GM23338 (cell line): ENCODE measurements around the gene LRRC27. TPM values are rescaled to one million over a fixed set of nuclear protein-coding genes. Genes with fewer than 3 reads are reported as not detected.
A peak's percentile ranks its signal among the peaks of the same experiment; 100 is the strongest.

ENCODE experiments used
- ATAC-seq: fragments of 200-7000 bp; cut with Tn5 transposase; 3 replicates; pipeline ENCODE4 v1.9.1; 2020
- DNase-seq: peaks from one replicate; pipeline ENCODE4 v3.0.0-alpha.2; 2015; ENCODE audit warnings: low spot score
- H2AFZ ChIP-seq: fragments of 200-600 bp; sonication (generic); 2 replicates; pipeline ENCODE4 v1.8.0; 2016; ENCODE audit warnings: antibody characterized with exemption, mild to moderate bottlenecking, moderate library complexity
- H3F3A ChIP-seq: fragments of 200-600 bp; sonication (generic); replicated peaks from 2 replicates; pipeline ENCODE4 v1.8.0; 2017; ENCODE audit warnings: antibody characterized with exemption, mixed run types, low read depth
- H3K27ac ChIP-seq: fragments of 200-600 bp; sonication (generic); 2 replicates; pipeline ENCODE4 v1.6.1; 2016; ENCODE audit warnings: low read depth
- H3K27me3 ChIP-seq: fragments of 200-600 bp; sonication (generic); 2 replicates; pipeline ENCODE4 v1.8.0; 2016; ENCODE audit warnings: mild to moderate bottlenecking, mixed run types, moderate library complexity; ENCODE audit not compliant: insufficient read depth
- H3K36me3 ChIP-seq: fragments of 200-600 bp; sonication (generic); 2 replicates; pipeline ENCODE4 v1.8.0; 2016; ENCODE audit warnings: mild to moderate bottlenecking; ENCODE audit not compliant: insufficient read depth
- H3K4me1 ChIP-seq: fragments of 200-600 bp; sonication (generic); 2 replicates; pipeline ENCODE4 v1.8.0; 2016; ENCODE audit warnings: mild to moderate bottlenecking, moderate library complexity; ENCODE audit not compliant: insufficient read depth
- H3K4me2 ChIP-seq: fragments of 200-600 bp; sonication (generic); 2 replicates; pipeline ENCODE4 v1.7.1; 2017; ENCODE audit warnings: mixed run types
- H3K4me3 ChIP-seq: fragments of 200-600 bp; sonication (generic); 2 replicates; pipeline ENCODE4 v1.6.1; 2016; ENCODE audit warnings: mixed run types
- H3K79me2 ChIP-seq: fragments of 200-600 bp; sonication (generic); replicated peaks from 2 replicates; pipeline ENCODE4 v1.8.0; 2017; ENCODE audit warnings: mild to moderate bottlenecking; ENCODE audit not compliant: insufficient read depth
- H3K9me2 ChIP-seq: fragments of 200-600 bp; sonication (generic); 2 replicates; pipeline ENCODE4 v1.8.0; 2017; ENCODE audit not compliant: insufficient read depth
- H4K20me1 ChIP-seq: fragments of 200-600 bp; sonication (generic); replicated peaks from 2 replicates; pipeline ENCODE4 v1.8.0; 2017; ENCODE audit warnings: mild to moderate bottlenecking; ENCODE audit not compliant: insufficient read depth
- H3K27ac Mint-ChIP-seq: 2 replicates; pipeline ENCODE4 v1.8.0; 2020; ENCODE audit warnings: inconsistent platforms, mild to moderate bottlenecking, moderate library complexity, mixed read lengths
- H3K27me3 Mint-ChIP-seq: 3 replicates; pipeline ENCODE4 v1.8.0; 2022; ENCODE audit warnings: low read depth, mild to moderate bottlenecking, moderate library complexity, mixed read lengths, inconsistent platforms; ENCODE audit not compliant: insufficient read depth, poor library complexity
- H3K36me3 Mint-ChIP-seq: 3 replicates; pipeline ENCODE4 v1.8.0; 2021; ENCODE audit warnings: low read depth, mild to moderate bottlenecking, inconsistent platforms, moderate library complexity, mixed read lengths
- H3K4me1 Mint-ChIP-seq: 3 replicates; pipeline ENCODE4 v1.8.0; 2020; ENCODE audit warnings: mild to moderate bottlenecking, inconsistent platforms, mixed read lengths
- H3K4me3 Mint-ChIP-seq: 3 replicates; pipeline ENCODE4 v1.8.0; 2021; ENCODE audit warnings: moderate library complexity, mild to moderate bottlenecking, inconsistent platforms, mixed read lengths
- H3K9me3 Mint-ChIP-seq: 3 replicates; pipeline ENCODE4 v1.8.0; 2020; ENCODE audit warnings: moderate library complexity, mild to moderate bottlenecking, inconsistent platforms, mixed read lengths
- CREB1 ChIP-seq: fragments of 250-450 bp; sonication (Bioruptor Pico); IDR thresholded peaks from 2 replicates; pipeline ENCODE4 v1.5.0; 2020; ENCODE audit warnings: low read depth, mild to moderate bottlenecking, moderate library complexity
- EZH2 ChIP-seq: fragments of 200-600 bp; sonication (generic); IDR thresholded peaks from one replicate; pipeline ENCODE4 v1.8.0; 2017; ENCODE audit warnings: antibody characterized with exemption, mild to moderate bottlenecking, low read depth; ENCODE audit not compliant: unreplicated experiment
- JUNB ChIP-seq: IDR thresholded peaks from one replicate; pipeline ENCODE4 v1.6.1; 2016; ENCODE audit warnings: antibody characterized with exemption; ENCODE audit not compliant: unreplicated experiment
- NANOG ChIP-seq: IDR thresholded peaks from 2 replicates; pipeline ENCODE4 v1.6.1; 2016; ENCODE audit warnings: antibody characterized with exemption, borderline replicate concordance
- STAT1 ChIP-seq: IDR thresholded peaks from one replicate; pipeline ENCODE4 v1.6.1; 2016; ENCODE audit warnings: antibody characterized with exemption; ENCODE audit not compliant: unreplicated experiment
- ZNF114 ChIP-seq: fragments of 250-450 bp; sonication (Bioruptor Pico); IDR thresholded peaks from 2 replicates; pipeline ENCODE4 v1.5.0; 2020; ENCODE audit warnings: mild to moderate bottlenecking, moderate library complexity
- ZNF331 ChIP-seq: fragments of 250-450 bp; sonication (Bioruptor Pico); IDR thresholded peaks from 2 replicates; pipeline ENCODE4 v1.5.0; 2020; ENCODE audit warnings: low read depth, mild to moderate bottlenecking, moderate library complexity
- polyA plus RNA-seq: library from polyadenylated mRNA; unstranded; fragments of >200 nt; fragmentation: Nextera tagmentation; extraction: Ambion mirVana; gene quantifications from 2 replicates; pipeline ENCODE4 v1.2.1, GENCODE V29; 2016
- total RNA-seq: library from RNA; depleted of rRNA; stranded (reverse); fragments of >200 nt; shearing (Covaris generic); gene quantifications from 2 replicates; pipeline ENCODE4 v1.2.3, GENCODE V29; 2014
- TF ChIP-seq, protein P1 (sequence below), 2 experiments: fragments of 200-600 bp in 1 of 2; sonication (generic) in 1 of 2; conservative IDR thresholded peaks; 2 replicates each; pipeline versions ENCODE4 v1.5.1 to v1.6.1; 2016 to 2017; ENCODE audit warnings: antibody characterized with exemption in 2 of 2, low read depth in 2 of 2, mild to moderate bottlenecking in 2 of 2, moderate library complexity in 1 of 2
- TF ChIP-seq, protein P2 (sequence below): IDR thresholded peaks from one replicate; pipeline ENCODE4 v1.6.1; 2018; ENCODE audit warnings: antibody characterized with exemption; ENCODE audit not compliant: unreplicated experiment

LRRC27 gene
- total and polyA plus RNA-seq, 2 experiments from 2014 or later = 2.9 to 3.5 TPM

DNA sequence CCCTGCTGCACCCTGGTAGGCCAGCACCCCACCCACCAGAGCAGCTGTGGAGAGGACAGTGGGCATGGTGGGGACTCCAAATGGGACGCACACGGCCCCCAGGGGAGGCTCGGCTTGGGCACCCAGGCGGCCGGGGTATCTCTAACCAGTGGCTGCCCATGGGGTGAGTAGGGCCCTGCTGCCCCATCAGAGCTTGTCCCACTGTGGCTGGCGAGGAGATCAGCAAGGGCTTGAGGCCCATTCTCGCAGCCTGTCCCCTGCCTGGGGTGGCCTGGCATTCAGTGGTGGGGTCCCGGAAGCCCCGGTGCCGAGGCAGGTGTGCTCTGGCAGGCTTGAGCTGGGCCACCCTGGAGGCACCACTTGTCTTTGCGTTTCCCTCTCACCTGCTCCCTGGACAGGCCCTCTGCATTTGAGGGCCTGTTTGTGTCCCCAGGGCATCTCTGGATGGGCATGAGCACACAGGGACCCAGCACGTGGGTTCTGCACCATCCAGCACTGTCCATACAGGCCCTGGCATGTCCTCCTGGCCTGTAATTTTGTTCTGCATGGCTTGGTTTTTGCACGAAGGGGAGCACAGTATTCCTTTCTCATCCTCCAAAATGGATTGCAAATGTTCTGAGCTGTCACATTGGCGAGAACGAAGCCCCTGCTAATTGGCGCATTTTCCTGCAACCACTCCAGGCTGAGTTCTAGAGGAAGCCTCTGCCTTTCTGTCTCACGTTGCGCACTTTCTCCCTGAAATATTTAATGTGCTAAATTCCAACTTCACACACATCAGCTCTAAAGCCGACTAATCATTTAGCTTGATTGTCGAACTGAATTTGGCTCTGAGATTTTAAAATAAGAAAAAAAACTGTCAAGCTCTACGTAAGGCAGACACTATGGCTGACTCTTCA is 92.2 kb downstream of the LRRC27 start:
- H3K4me3 Mint-ChIP-seq = no peak overlapping the region
- H3K27me3 Mint-ChIP-seq = no peaks in the 10 kb centered on the region
- no peak for ATAC-seq
- H4K20me1 ChIP-seq = no peaks in the 10 kb centered on the region
- H3K9me2 ChIP-seq = no peaks in the 10 kb centered on the region
- DNase-seq = no peak
- H3F3A ChIP-seq = 0 out of 2 replicates have a peak, but pooled peaks cover 14% of the 10 kb centered on the region
- no peaks in the 10 kb centered on the region for H3K4me1 ChIP-seq
- H3K27me3 ChIP-seq = no peaks in the 10 kb centered on the region
- no peaks in the 10 kb centered on the region; the same call in 2 of the 3 replicates for H3K9me3 Mint-ChIP-seq
- peak overlapping the region; percentile 81 for H3K27ac ChIP-seq
- no peaks in the 10 kb centered on the region; the same call in 2 of the 3 replicates for H3K36me3 Mint-ChIP-seq
- H3K4me1 Mint-ChIP-seq = peaks cover 17% of the 10 kb centered on the region
- H3K36me3 ChIP-seq = no peaks in the 10 kb centered on the region
- H3K27ac Mint-ChIP-seq = no peak overlapping the region
- no peak overlapping the region for H3K4me2 ChIP-seq
- no peak for TF ChIP-seq ZNF114 (CRISPR knock-in tag)
- TF ChIP-seq, protein P1, sequence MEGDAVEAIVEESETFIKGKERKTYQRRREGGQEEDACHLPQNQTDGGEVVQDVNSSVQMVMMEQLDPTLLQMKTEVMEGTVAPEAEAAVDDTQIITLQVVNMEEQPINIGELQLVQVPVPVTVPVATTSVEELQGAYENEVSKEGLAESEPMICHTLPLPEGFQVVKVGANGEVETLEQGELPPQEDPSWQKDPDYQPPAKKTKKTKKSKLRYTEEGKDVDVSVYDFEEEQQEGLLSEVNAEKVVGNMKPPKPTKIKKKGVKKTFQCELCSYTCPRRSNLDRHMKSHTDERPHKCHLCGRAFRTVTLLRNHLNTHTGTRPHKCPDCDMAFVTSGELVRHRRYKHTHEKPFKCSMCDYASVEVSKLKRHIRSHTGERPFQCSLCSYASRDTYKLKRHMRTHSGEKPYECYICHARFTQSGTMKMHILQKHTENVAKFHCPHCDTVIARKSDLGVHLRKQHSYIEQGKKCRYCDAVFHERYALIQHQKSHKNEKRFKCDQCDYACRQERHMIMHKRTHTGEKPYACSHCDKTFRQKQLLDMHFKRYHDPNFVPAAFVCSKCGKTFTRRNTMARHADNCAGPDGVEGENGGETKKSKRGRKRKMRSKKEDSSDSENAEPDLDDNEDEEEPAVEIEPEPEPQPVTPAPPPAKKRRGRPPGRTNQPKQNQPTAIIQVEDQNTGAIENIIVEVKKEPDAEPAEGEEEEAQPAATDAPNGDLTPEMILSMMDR (conservative IDR thresholded peaks at IDR 0.05; ENCODE audit: low read depth in 2 of 2) = no peak
- no peak for TF ChIP-seq NANOG
- no peak for TF ChIP-seq ZNF331 (CRISPR knock-in tag)
- TF ChIP-seq, protein P2, sequence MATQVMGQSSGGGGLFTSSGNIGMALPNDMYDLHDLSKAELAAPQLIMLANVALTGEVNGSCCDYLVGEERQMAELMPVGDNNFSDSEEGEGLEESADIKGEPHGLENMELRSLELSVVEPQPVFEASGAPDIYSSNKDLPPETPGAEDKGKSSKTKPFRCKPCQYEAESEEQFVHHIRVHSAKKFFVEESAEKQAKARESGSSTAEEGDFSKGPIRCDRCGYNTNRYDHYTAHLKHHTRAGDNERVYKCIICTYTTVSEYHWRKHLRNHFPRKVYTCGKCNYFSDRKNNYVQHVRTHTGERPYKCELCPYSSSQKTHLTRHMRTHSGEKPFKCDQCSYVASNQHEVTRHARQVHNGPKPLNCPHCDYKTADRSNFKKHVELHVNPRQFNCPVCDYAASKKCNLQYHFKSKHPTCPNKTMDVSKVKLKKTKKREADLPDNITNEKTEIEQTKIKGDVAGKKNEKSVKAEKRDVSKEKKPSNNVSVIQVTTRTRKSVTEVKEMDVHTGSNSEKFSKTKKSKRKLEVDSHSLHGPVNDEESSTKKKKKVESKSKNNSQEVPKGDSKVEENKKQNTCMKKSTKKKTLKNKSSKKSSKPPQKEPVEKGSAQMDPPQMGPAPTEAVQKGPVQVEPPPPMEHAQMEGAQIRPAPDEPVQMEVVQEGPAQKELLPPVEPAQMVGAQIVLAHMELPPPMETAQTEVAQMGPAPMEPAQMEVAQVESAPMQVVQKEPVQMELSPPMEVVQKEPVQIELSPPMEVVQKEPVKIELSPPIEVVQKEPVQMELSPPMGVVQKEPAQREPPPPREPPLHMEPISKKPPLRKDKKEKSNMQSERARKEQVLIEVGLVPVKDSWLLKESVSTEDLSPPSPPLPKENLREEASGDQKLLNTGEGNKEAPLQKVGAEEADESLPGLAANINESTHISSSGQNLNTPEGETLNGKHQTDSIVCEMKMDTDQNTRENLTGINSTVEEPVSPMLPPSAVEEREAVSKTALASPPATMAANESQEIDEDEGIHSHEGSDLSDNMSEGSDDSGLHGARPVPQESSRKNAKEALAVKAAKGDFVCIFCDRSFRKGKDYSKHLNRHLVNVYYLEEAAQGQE = no peak
- no peak for TF ChIP-seq EZH2
- TF ChIP-seq CREB1 (CRISPR knock-in tag) = no peak
- no peak for TF ChIP-seq STAT1
- no peak for TF ChIP-seq JUNB
- H3K4me3 ChIP-seq = no peak overlapping the region
- no peak overlapping the region for H2AFZ ChIP-seq
- H3K79me2 ChIP-seq = no peaks in the 10 kb centered on the region
